Right lung (tissue), 5 donors: Measurements from ENCODE around the gene POFUT1. TPM values are rescaled to one million over a fixed set of nuclear protein-coding genes. Genes with fewer than 3 reads are reported as not detected.
"Not testable (repeated sequence)": the region's sequence is repeated elsewhere in the genome, so short reads cannot be mapped to it uniquely, and the experiment has no call there.

Experiments used
- DNase-seq, 2 donors: peaks; one replicate each; pipeline ENCODE4 v3.0.0-alpha.2; 2013
- polyA plus RNA-seq, 5 donors: library from polyadenylated mRNA; unstranded; fragments of 120-200 nt; gene quantifications; one replicate each; pipeline versions ENCODE4 v1.2.1 to v1.2.3, GENCODE V29; 2013; ENCODE audit warnings: inconsistent platforms in 1 of 5, low replicate concordance in 1 of 5; ENCODE audit not compliant: insufficient read length in 5 of 5, insufficient read depth in 1 of 5

Gene POFUT1
- polyA plus RNA-seq, 5 donors = 32.9 to 38.2 (median 36.7) TPM

GRCh38 chr20:32233286-32233685 is 25.6 kb downstream of the POFUT1 start:
- no peak for DNase-seq

DNA sequence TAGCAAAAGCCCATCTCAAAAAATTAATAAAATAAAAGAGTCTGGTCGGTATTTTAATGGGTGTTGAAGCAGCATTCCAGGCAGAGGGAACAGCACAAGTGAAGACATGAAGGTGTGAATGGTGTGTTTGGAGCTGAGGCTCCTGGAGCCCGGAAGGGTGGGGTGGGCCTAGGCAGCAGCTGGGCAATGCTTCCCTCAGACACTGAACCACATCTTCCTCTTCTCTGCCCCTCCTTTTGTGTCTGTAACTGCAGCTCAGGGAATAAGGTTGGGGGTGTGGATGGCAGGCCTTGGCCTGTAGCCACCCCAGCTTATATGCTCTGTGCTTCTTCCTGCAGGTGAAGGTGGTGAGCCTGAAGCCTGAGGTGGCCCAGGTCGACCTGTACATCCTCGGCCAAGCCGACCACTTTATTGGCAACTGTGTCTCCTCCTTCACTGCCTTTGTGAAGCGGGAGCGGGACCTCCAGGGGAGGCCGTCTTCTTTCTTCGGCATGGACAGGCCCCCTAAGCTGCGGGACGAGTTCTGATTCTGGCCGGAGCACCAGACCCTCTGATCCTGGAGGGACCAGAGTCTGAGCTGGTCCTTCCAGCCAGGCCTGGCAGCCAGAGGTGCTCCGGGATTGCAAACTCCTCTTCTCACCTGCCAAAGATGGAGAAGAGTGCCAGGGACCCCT is 26.6 kb downstream of the POFUT1 start:
- no peak for DNase-seq

DNA sequence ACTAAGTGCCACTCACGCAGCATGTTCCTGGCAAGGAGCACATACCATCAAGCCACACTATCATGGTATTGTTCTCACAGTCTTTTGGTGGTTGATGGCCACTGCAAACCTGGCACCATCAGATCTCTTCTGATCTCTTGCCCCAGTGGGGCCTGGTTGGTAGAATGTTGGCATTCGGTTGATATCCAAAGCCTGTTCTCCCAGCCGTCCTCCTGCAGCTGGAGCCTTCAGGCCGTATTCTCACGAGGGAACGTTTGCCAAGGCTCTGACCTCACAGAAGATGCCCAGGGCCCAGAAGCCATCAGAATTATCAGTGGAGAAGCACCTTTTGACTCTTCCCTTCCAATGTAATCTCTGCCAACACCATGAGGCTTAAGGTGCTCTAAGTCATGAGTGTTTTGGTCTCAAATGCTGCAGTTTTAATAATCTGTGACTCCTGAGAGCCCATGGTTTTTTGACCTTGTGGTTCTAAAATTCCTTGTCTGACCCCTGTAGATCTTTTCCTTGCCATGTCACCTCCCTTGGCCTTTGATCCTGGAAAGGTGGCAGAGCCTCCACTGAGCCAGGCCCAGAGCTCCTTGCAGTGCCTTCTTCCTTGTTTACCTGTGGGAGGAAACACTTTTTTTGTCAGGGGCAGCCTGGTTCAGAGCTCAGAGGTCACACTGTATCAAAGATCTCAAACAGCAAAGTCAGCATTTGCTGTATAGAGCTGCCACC is 27.8 kb downstream of the POFUT1 start:
- no peak for DNase-seq

DNA sequence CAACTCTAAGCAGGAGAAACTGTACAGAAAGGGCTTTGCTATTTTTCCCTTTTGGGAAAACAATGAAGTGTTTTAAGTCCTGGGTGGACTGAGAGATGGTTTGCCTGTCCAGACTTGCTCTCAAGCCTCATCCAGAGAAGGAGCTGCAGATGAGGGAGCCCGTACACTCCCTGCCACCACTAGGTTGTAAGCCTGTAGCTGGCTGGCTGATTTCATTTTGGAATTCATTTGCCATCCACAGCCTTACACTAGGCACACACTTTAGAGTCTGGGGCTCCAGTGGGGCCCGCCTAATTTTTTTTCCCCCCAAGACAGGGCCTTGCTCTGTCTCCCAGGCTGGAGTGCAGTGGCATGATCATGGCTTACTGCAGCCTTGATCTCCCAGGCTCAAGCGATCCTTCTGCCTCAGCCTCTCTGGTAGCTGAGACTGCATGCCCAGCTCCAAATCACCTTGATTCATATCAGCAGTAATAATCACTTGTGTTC is 28.4 kb downstream of the POFUT1 start:
- no peak for DNase-seq

GRCh38 chr20:32236819-32237218 is 29.1 kb downstream of the POFUT1 start:
- DNase-seq = no peak

DNA sequence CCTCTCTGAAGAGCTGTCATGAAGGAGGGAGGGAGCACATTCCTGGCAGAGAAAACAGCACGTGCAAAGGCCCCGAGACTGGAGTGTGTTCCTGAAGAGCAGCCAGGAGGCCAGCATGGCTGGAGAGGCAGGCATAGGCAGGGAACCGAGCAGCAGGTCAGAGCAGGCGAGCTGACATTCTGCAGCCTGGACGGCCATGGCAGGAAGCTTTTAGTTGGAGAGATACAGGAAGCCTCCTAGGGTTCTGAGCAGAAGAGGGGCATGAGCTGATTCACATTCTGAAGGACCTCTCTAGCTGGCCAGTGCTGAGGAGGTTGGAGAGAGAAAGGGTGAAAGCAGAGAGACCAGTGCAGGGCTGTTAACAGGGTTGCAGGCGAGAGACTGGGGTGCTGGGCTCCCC is 29.7 kb downstream of the POFUT1 start:
- no peak for DNase-seq

GRCh38 chr20:32238483-32239425 is 31.1 kb downstream of the POFUT1 start:
- no peak for DNase-seq

DNA sequence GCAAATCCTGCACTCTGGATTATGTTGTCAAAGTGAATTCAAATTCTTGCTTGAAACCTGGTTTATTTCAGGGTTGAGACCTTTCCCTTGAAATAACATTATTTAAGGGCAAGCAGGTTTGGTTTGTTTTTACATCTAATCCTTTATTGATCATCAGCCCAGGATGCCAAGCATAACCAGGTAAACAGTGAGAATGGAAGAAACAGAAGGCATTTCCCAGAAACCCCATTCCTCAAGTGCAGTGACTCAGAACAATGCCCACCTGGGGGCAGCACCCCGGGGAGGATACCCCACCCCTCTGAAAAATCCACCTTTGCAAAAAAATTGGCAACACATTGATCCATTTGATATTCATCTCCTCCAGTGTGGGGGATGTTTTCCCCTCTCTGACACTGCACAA is 32.5 kb downstream of the POFUT1 start:
- DNase-seq = no peak

- DNase-seq = no peak
Measured at GRCh38 chr20:32241807-32242206, 34.1 kb downstream of the POFUT1 start.

DNA sequence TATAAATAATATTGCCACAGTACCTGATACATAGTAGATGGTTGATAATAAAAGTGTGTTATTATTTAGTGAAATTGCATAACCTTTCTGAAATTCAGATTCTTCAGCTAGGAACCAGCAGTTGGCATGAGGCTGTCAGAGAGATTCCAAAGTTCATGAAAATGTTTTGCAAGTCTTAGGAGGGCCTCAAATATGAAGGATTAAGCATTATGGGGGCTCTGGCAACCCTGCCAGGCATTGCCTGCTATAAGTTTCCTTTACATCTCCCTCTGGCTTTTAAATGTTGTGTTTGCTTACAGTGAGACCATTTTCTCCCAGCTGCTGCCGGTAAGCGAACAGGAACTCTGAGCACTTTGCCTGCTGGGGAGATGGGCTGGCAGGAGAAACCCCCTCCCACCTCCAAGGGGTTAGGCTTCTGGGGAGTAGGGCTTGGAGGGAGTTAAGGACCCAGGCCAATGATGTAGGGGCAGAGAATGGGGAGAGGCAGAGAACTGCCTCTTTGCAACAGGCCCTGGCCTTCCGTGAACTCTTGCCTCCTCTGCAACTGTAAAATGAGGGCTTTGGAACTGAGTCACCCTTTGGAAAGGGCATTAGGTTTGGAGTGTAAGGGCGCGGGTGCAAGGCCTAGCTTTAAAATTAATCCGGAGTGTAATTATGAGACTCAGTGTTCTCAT is 36.6 kb downstream of the POFUT1 start:
- DNase-seq = no peak

GRCh38 chr20:32244959-32245358 is 37.3 kb downstream of the POFUT1 start:
- DNase-seq = no peak

DNA sequence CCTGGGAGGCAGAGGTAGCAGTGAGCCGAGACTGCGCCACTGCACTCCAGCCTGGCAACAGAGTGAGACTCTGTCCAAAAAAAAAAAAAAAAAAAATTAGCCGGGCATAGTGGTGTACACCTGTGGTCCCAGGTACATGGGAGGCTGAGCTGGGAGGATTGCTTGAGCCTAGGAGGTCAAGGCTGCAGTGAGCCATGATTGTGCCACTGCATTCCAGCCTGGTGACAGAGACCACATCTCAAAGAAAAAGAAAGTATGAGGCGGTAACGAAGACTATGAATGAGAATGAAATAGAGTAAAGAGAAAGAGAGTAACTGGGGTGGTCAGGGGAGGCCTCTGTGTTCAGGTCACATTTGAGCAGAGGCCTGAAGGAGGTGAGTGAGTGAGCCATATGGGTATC is 38.5 kb downstream of the POFUT1 start:
- not testable (repeated sequence) for DNase-seq

- no peak for DNase-seq
Measured at GRCh38 chr20:32248043-32248442, 40.4 kb downstream of the POFUT1 start.

GRCh38 chr20:32249030-32249738 is 41.5 kb downstream of the POFUT1 start:
- no peak for DNase-seq

GRCh38 chr20:32251470-32251869 is 43.8 kb downstream of the POFUT1 start:
- no peak for DNase-seq

- no peak for DNase-seq
Measured at GRCh38 chr20:32252189-32252588, 44.5 kb downstream of the POFUT1 start.

DNA sequence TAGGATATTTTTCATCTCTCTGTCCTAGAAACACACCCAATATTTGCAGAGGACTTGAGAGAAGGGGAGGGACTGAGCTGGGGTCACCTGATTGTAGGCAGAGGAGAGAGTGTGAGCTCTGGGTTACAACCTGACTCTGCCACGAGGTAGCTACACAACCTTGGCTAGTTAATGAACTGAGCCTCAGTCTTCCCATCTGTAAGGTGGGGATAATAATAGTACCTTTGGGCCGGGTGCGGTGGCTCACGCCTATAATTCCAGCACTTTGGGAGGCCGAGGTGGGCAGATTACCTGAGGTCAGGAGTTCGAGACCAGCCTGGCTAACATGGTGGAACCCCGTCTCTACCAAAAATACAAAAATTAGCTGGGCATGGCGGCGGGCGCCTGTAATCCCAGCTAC is 53.3 kb downstream of the POFUT1 start:
- not testable (repeated sequence) for DNase-seq

- DNase-seq = no peak
Measured at GRCh38 chr20:32261644-32262043, 54.0 kb downstream of the POFUT1 start.

DNA sequence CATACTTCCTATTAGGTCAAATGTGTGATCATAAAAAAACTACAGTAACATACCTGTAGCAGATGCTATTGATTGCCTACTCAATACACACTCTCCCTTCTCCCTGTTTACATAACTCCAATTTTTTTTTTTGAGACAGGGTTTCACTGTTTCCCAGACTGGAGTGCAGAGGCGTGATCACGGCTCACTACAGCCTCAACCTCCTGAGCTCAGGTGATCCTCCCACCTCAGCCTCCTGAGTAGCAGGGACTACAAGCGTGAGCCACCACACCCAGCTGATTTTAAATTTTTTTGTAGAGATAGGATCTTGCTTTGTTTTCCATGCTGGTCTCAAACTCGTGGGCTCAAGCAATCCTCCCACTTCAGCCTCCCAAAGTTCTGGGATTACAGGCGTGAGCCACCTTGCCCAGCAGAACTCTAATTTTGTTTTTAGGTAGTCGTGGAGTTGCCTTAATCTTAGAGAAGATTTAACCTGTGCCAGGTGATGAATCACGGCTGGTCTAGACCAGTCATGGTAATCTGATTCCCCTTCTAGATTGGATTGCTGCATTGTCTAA is 55.8 kb downstream of the POFUT1 start:
- no peak for DNase-seq

GRCh38 chr20:32271620-32272019 is 63.9 kb downstream of the POFUT1 start:
- DNase-seq = no peak

GRCh38 chr20:32274359-32274758 is 66.7 kb downstream of the POFUT1 start:
- no peak for DNase-seq
